IMR-90 (cell line): ENCODE measurements around the gene UPK2. TPM values are rescaled to one million over a fixed set of nuclear protein-coding genes. Genes with fewer than 3 reads are reported as not detected.
A peak's percentile ranks its signal among the peaks of the same experiment; 100 is the strongest.

ENCODE experiments used
- ATAC-seq: fragments of 200-7000 bp; cut with Tn5 transposase; 2 replicates; pipeline ENCODE4 v1.9.1; 2020; ENCODE audit warnings: low read depth, mild to moderate bottlenecking, moderate library complexity
- BruUV-seq: library from RNA; stranded (reverse); fragments of 400-500 nt; replicated peaks from 2 replicates; lab custom pipeline; 2021; lab: Mats Ljungman, UMichigan
- CTCF ChIA-PET: fragments of 300-600 bp; formaldehyde crosslinking; extraction: SDS; loops from one replicate; lab custom pipeline; 2021; ENCODE audit warnings: antibody characterized with exemption; lab: Yijun Ruan, JAX
- POLR2A ChIA-PET: fragments of 300-600 bp; sonication (Branson Sonifier 250); formaldehyde crosslinking; loops from one replicate; lab custom pipeline; 2022; ENCODE audit warnings: antibody characterized with exemption; ENCODE audit not compliant: unreplicated experiment; lab: Charles Lee
- DNase-seq: peaks from one replicate; pipeline ENCODE4 v3.0.0; 2013
- H2AFZ ChIP-seq: replicated peaks from 2 replicates; pipeline ENCODE3; 2013; ENCODE audit warnings: low read length, mild to moderate bottlenecking; ENCODE audit not compliant: poor library complexity
- H2AK5ac ChIP-seq: 2 replicates; pipeline ENCODE4 v1.6.1; 2013; ENCODE audit warnings: low read depth, low read length, inconsistent platforms
- H2AK9ac ChIP-seq: replicated peaks from 2 replicates; pipeline ENCODE3; 2013; ENCODE audit warnings: mild to moderate bottlenecking, low read depth, low read length, moderate library complexity; ENCODE audit not compliant: poor library complexity
- H2BK120ac ChIP-seq: 2 replicates; pipeline ENCODE4 v1.6.1; 2013; ENCODE audit warnings: low read depth, low read length, inconsistent platforms
- H2BK15ac ChIP-seq: 3 replicates; pipeline ENCODE4 v1.6.1; 2013; ENCODE audit warnings: low read depth, low read length, inconsistent platforms
- H2BK20ac ChIP-seq: 2 replicates; pipeline ENCODE4 v1.6.1; 2013; ENCODE audit warnings: low read depth, mild to moderate bottlenecking, inconsistent platforms, low read length, moderate library complexity
- H2BK5ac ChIP-seq: 2 replicates; pipeline ENCODE4 v1.6.1; 2013; ENCODE audit warnings: mild to moderate bottlenecking, low read depth, low read length, inconsistent platforms; ENCODE audit not compliant: poor library complexity, severe bottlenecking
- H3K14ac ChIP-seq: replicated peaks from 2 replicates; pipeline ENCODE4 v1.6.1; 2013; ENCODE audit warnings: low read depth, low read length, inconsistent platforms
- H3K18ac ChIP-seq: 2 replicates; pipeline ENCODE4 v1.6.1; 2013; ENCODE audit warnings: low read depth, low read length, control low read depth
- H3K23ac ChIP-seq: 2 replicates; pipeline ENCODE4 v1.6.1; 2013; ENCODE audit warnings: low read depth, low read length, inconsistent platforms
- H3K27ac ChIP-seq: 2 replicates; pipeline ENCODE4 v1.5.1; 2013; ENCODE audit warnings: mild to moderate bottlenecking, control low read depth, low read length; ENCODE audit not compliant: insufficient read depth
- H3K27me3 ChIP-seq: 2 replicates; pipeline ENCODE4 v1.6.1; 2013; ENCODE audit warnings: low read length; ENCODE audit not compliant: control insufficient read depth, insufficient read depth
- H3K36me3 ChIP-seq: 2 replicates; pipeline ENCODE4 v1.6.1; 2013; ENCODE audit warnings: low read length, mixed read lengths; ENCODE audit not compliant: control insufficient read depth, insufficient read depth
- H3K4ac ChIP-seq: 2 replicates; pipeline ENCODE4 v1.6.1; 2013; ENCODE audit warnings: low read depth, low read length, inconsistent platforms
- H3K4me1 ChIP-seq: 2 replicates; pipeline ENCODE4 v1.6.1; 2013; ENCODE audit warnings: low read length, mixed read lengths; ENCODE audit not compliant: control insufficient read depth, insufficient read depth
- H3K4me2 ChIP-seq: 2 replicates; pipeline ENCODE4 v1.6.1; 2013; ENCODE audit warnings: low read depth, mild to moderate bottlenecking, control low read depth, low read length, moderate library complexity
- H3K4me3 ChIP-seq: 2 replicates; pipeline ENCODE4 v1.5.1; 2013; ENCODE audit warnings: low read depth, mild to moderate bottlenecking, control low read depth, low read length, moderate library complexity; ENCODE audit not compliant: insufficient read depth
- H3K56ac ChIP-seq: 2 replicates; pipeline ENCODE4 v1.6.1; 2013; ENCODE audit warnings: low read length, inconsistent platforms; ENCODE audit not compliant: insufficient read depth; ENCODE audit errors: extremely low read depth
- H3K79me1 ChIP-seq, 2 experiments: 2 replicates each; pipeline ENCODE4 v1.6.1; 2013; ENCODE audit warnings: low read length in 2 of 2, inconsistent platforms in 1 of 2, low read depth in 1 of 2
- H3K9ac ChIP-seq: 2 replicates; pipeline ENCODE4 v1.6.1; 2013; ENCODE audit warnings: low read depth, low read length, control low read depth
- H3K9me1 ChIP-seq: 2 replicates; pipeline ENCODE4 v1.6.1; 2013; ENCODE audit warnings: low read length, inconsistent platforms; ENCODE audit not compliant: insufficient read depth
- H3K9me3 ChIP-seq: 2 replicates; pipeline ENCODE4 v1.6.1; 2013; ENCODE audit warnings: low read length; ENCODE audit not compliant: control insufficient read depth, insufficient read depth
- H4K20me1 ChIP-seq: 2 replicates; pipeline ENCODE4 v1.6.1; 2013; ENCODE audit warnings: low read length, inconsistent platforms; ENCODE audit not compliant: insufficient read depth
- H4K5ac ChIP-seq: 2 replicates; pipeline ENCODE4 v1.6.1; 2013; ENCODE audit warnings: mild to moderate bottlenecking, low read depth, low read length, control low read depth
- H4K8ac ChIP-seq, 2 experiments: 2 replicates each; pipeline ENCODE4 v1.6.1; 2013; ENCODE audit warnings: low read depth in 2 of 2, low read length in 2 of 2, control low read depth in 1 of 2, inconsistent platforms in 1 of 2
- H4K91ac ChIP-seq: 2 replicates; pipeline ENCODE4 v1.6.1; 2013; ENCODE audit warnings: low read depth, low read length, inconsistent platforms; ENCODE audit not compliant: insufficient read depth
- BHLHE40 ChIP-seq: fragments of 150-350 bp; IDR thresholded peaks from 2 replicates; pipeline ENCODE4 v1.6.1; 2016; ENCODE audit warnings: mild to moderate bottlenecking, low read depth, low read length
- CEBPB ChIP-seq: IDR thresholded peaks from 2 replicates; pipeline ENCODE4 v1.6.1; 2012; ENCODE audit warnings: low read depth, low read length, improper control_type of control experiment
- CHD1 ChIP-seq: IDR thresholded peaks from 2 replicates; pipeline ENCODE4 v1.6.1; 2012; ENCODE audit warnings: low read depth, low read length, improper control_type of control experiment
- FOS ChIP-seq: fragments of 150-350 bp; IDR thresholded peaks from 2 replicates; pipeline ENCODE4 v1.6.1; 2016; ENCODE audit warnings: low read depth, low read length
- MAFK ChIP-seq: IDR thresholded peaks from 2 replicates; pipeline ENCODE4 v1.6.1; 2012; ENCODE audit warnings: low read depth, low read length, improper control_type of control experiment
- MAZ ChIP-seq: IDR thresholded peaks from 2 replicates; pipeline ENCODE4 v1.6.1; 2012; ENCODE audit warnings: low read depth, mild to moderate bottlenecking, low read length, improper control_type of control experiment, moderate library complexity, borderline replicate concordance
- MXI1 ChIP-seq: IDR thresholded peaks from 2 replicates; pipeline ENCODE4 v1.6.1; 2012; ENCODE audit warnings: low read depth, mild to moderate bottlenecking, low read length, moderate library complexity, borderline replicate concordance
- NFE2L2 ChIP-seq: fragments of 150-350 bp; IDR thresholded peaks from 2 replicates; pipeline ENCODE4 v1.6.1; 2016; ENCODE audit warnings: low read depth, mild to moderate bottlenecking, low read length
- POLR2A ChIP-seq: IDR thresholded peaks from 2 replicates; pipeline ENCODE4 v1.6.1; 2012; ENCODE audit warnings: mild to moderate bottlenecking, low read depth, low read length
- RAD21 ChIP-seq: IDR thresholded peaks from 2 replicates; pipeline ENCODE4 v1.6.1; 2012; ENCODE audit warnings: low read length, improper control_type of control experiment
- RCOR1 ChIP-seq: IDR thresholded peaks from 2 replicates; pipeline ENCODE4 v1.6.1; 2012; ENCODE audit warnings: mild to moderate bottlenecking, low read length, improper control_type of control experiment; ENCODE audit not compliant: insufficient replicate concordance
- WGBS, 2 experiments: methylation state at CpG; one replicate each; pipeline versions ENCODE4 v1.1.5 to v1.1.7; 2013; ENCODE audit warnings: missing lambda C conversion rate in 2 of 2; ENCODE audit not compliant: insufficient read length in 1 of 2; ENCODE audit errors: extremely low coverage in 2 of 2; 5-methylcytosine and 5-hydroxymethylcytosine counted together
- dilution Hi-C: fragments of 300-500 bp; cut with HindIII; formaldehyde crosslinking; loops from one replicate; pipeline ENCODE4 v1.14.3; 2018; ENCODE audit warnings: low sequenced_read_pairs; ENCODE audit not compliant: unreplicated experiment
- in situ Hi-C: fragments of 300-500 bp; cut with MboI; formaldehyde crosslinking; loops from 3 replicates; pipeline ENCODE4 v1.14.3; 2019; ENCODE audit warnings: low sequenced_read_pairs, inconsistent platforms, mixed read lengths
- intact Hi-C: fragments of 100-400 bp; cut with micrococcal nuclease; formaldehyde crosslinking; loops from 2 replicates; pipeline ENCODE4 v1.10.0; 2022
- polyA plus RNA-seq, 3 experiments: library from polyadenylated mRNA; depleted of rRNA; stranded (reverse); fragments of >200 nt; gene quantifications; 2 replicates each; pipeline ENCODE4 v1.2.3, GENCODE V29; 2012; ENCODE audit warnings: low replicate concordance in 1 of 3
- total RNA-seq: library from RNA; depleted of rRNA; stranded (reverse); fragments of >200 nt; gene quantifications from 2 replicates; pipeline ENCODE4 v1.2.3, GENCODE V29; 2012
- TF ChIP-seq, protein P1 (sequence below): fragments of 150-350 bp; IDR thresholded peaks from 2 replicates; pipeline ENCODE4 v1.6.1; 2017; ENCODE audit warnings: mild to moderate bottlenecking, antibody characterized with exemption, low read length, low read depth
- TF ChIP-seq, protein P2 (sequence below): fragments of 150-350 bp; IDR thresholded peaks from 2 replicates; pipeline ENCODE4 v1.6.1; 2016; ENCODE audit warnings: low read depth, mild to moderate bottlenecking, low read length, moderate library complexity, borderline replicate concordance
- TF ChIP-seq, protein P3 (sequence below): conservative IDR thresholded peaks from 2 replicates; pipeline ENCODE4 v1.5.1; 2012; ENCODE audit warnings: mild to moderate bottlenecking, low read depth, low read length, improper control_type of control experiment

The UPK2 gene
- total and polyA plus RNA-seq, 2 of the 4 experiments (the other 2 are of a cell fraction), result 0.26 TPM; not detected in 1

DNA sequence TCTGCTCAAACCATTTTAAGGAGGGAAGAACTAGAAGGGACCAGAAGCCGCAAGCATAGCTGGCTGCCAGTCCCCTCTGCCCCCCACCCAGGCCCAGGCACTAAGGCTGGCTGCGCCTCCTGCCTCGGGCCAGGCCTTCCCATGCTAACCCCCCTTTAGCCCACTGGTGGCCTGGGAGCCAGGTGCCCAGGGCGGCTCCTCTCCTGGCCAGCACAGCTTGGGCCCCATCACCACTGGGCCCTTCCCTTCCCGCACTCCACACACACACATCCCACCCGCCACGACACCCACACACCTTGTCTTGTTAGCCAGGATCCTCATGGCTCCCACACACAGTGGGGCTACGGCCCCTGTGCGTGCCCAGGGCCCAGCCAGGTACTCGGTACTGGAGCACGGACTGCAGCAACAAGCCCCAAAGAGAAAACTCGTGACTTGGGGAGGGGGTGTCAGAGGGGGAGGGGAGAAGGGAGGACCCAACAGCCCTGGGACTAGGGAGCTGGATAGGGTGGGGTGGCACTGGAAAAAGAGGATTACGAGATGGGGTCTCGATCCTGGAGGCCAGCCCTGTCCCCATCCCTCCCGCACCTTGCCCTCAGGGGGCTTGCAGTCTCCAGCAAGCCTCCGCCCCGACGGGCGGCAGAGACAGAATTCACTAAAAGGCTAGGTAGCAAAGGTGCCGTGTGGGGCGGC lies 46.3 kb upstream of the UPK2 start:
- Histone ChIP-seq H3K18ac (peak overlapping the region; percentile 98), H2BK5ac (peak overlapping the region; percentile 99), H4K8ac (peak overlapping the region; percentile 93 to 94), H3K4ac (peak overlapping the region; percentile 99), H2BK120ac (peak overlapping the region; percentile 92), H3K36me3 (peaks cover 22% of the 10 kb centered on the region), H4K20me1 (peaks cover 37% of the 10 kb centered on the region), H2BK15ac (peak overlapping the region; percentile 94; the same call in 2 of the 3 replicates), H3K14ac (peak overlapping the region; percentile 87), H4K91ac (peak overlapping the region; percentile 99), H4K5ac (peak overlapping the region; percentile 97), H2AK9ac (peak overlapping the region; percentile 98), H2BK20ac (peak overlapping the region; percentile 90), H3K4me1 (peaks cover 50% of the 10 kb centered on the region), H3K9ac (peak overlapping the region; percentile 93), H3K9me1 (0 out of 2 replicates have a peak, but pooled peaks cover 10% of the 10 kb centered on the region), H3K79me1 (peaks cover 17 to 77% of the 10 kb centered on the region in 2 experiments; a peak in 3 of 4 replicates), H2AFZ (peak overlapping the region; percentile 71), H3K23ac (peak overlapping the region; percentile 92), H3K27me3 (no peaks in the 10 kb centered on the region), H3K27ac (peak overlapping the region; percentile 99), H3K4me3 (peak overlapping the region; percentile 25), H3K9me3 (no peaks in the 10 kb centered on the region), H3K4me2 (peak overlapping the region; percentile 86), H2AK5ac (peak overlapping the region; percentile 97), H3K56ac (peak overlapping the region; percentile 94)
- DNase-seq (no peak), ATAC-seq (no peak)
- WGBS, 2 experiments, result 6% methylated on average over 8 of the region's 21 CpGs; no CpG with 5 or more reads in 1 of the 2 experiments
- ChIA-PET CTCF (interaction anchor here (0.6 to 2.6 kb wide), 9 partner anchors 12 to 396 kb away, joined by 3 to 15 read pairs (median 4); partner anchors contain the start of genes BCL9L and DDX6), POLR2A (interaction anchor here (0.6 to 2.9 kb wide), 7 partner anchors 8 to 291 kb away, joined by 3 to 18 read pairs (median 6); partner anchors contain the start of gene BCL9L)
- in situ Hi-C loops, result no loop called here
- no TSS peak for BruUV-seq
- intact Hi-C loops, result loop anchor here (1.0 to 5.0 kb wide), 2 partner anchors 15 to 117 kb away; partner anchors contain the start of gene DDX6
- dilution Hi-C loops, result no loop called here
- no peak for TF ChIP-seq MXI1
- TF ChIP-seq RAD21, result no peak
- TF ChIP-seq FOS, result no peak
- TF ChIP-seq, protein P1, sequence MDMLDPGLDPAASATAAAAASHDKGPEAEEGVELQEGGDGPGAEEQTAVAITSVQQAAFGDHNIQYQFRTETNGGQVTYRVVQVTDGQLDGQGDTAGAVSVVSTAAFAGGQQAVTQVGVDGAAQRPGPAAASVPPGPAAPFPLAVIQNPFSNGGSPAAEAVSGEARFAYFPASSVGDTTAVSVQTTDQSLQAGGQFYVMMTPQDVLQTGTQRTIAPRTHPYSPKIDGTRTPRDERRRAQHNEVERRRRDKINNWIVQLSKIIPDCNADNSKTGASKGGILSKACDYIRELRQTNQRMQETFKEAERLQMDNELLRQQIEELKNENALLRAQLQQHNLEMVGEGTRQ, result no peak
- no peak for TF ChIP-seq NFE2L2
- TF ChIP-seq CEBPB, result no peak
- TF ChIP-seq BHLHE40, result no peak
- TF ChIP-seq CHD1, result no peak
- TF ChIP-seq MAZ, result no peak
- TF ChIP-seq POLR2A, result no peak
- no peak for TF ChIP-seq MAFK
- TF ChIP-seq RCOR1, result no peak
- TF ChIP-seq, protein P2, sequence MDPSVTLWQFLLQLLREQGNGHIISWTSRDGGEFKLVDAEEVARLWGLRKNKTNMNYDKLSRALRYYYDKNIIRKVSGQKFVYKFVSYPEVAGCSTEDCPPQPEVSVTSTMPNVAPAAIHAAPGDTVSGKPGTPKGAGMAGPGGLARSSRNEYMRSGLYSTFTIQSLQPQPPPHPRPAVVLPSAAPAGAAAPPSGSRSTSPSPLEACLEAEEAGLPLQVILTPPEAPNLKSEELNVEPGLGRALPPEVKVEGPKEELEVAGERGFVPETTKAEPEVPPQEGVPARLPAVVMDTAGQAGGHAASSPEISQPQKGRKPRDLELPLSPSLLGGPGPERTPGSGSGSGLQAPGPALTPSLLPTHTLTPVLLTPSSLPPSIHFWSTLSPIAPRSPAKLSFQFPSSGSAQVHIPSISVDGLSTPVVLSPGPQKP, result no peak
- TF ChIP-seq, protein P3, sequence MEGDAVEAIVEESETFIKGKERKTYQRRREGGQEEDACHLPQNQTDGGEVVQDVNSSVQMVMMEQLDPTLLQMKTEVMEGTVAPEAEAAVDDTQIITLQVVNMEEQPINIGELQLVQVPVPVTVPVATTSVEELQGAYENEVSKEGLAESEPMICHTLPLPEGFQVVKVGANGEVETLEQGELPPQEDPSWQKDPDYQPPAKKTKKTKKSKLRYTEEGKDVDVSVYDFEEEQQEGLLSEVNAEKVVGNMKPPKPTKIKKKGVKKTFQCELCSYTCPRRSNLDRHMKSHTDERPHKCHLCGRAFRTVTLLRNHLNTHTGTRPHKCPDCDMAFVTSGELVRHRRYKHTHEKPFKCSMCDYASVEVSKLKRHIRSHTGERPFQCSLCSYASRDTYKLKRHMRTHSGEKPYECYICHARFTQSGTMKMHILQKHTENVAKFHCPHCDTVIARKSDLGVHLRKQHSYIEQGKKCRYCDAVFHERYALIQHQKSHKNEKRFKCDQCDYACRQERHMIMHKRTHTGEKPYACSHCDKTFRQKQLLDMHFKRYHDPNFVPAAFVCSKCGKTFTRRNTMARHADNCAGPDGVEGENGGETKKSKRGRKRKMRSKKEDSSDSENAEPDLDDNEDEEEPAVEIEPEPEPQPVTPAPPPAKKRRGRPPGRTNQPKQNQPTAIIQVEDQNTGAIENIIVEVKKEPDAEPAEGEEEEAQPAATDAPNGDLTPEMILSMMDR, result no peak
